RPMI7951 (cell line): ENCODE results near the gene SCN8A. TPM values are rescaled to one million over a fixed set of nuclear protein-coding genes. Genes with fewer than 3 reads are reported as not detected.

ENCODE experiments used
- DNase-seq: peaks from one replicate; pipeline ENCODE4 v3.0.0-alpha.2; 2012; ENCODE audit warnings: low read depth
- total RNA-seq: library from RNA; depleted of rRNA; stranded (reverse); fragments of >200 nt; shearing (Covaris generic); gene quantifications from 2 replicates; pipeline ENCODE4 v1.2.3, GENCODE V29; 2014

The SCN8A gene
- total RNA-seq, 1 experiment from 2014 or later: 0.60 TPM

DNA sequence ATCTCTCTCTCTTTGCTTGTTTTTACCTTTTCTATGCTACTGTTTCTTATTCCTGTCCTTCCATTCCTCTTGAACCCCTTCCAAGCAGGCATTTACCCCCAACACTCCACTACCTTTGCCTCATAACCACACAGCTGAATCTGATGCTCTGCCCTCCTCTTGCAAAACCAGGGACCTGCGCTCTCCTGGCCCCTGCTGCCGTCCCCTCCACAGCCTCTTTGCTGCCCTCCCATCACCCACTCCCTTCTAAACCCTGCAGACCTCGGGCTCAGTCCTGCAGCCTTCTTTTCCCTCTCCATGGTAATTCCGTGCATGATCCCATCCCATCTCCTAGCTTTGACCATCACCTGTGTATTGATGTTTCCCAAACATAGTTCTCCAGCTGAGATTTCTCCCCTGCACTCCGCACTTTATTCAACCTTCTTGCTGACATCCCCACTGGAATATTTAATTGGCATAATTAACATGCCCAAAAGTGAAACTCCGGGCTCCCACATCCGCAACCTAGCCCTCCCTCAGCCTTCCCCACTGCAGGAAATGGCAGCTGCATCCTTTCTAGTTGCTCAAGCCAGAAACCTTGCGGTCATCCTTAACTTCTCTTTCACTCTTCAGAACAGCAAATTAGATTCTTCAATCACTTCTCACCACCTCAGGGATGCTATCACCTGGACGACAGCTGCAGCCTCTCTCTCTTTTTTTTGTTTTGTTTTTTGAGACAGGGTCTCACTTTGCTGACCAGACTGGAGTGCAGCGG, 241.5 kb downstream of the SCN8A start:
- no peak for DNase-seq

- no peak for DNase-seq
Observed at GRCh38 chr12:51833448-51834227, 242.6 kb downstream of the SCN8A start.

GRCh38 chr12:51834411-51834810, 243.4 kb downstream of the SCN8A start:
- DNase-seq: no peak

GRCh38 chr12:51836041-51836826, 245.2 kb downstream of the SCN8A start:
- no peak for DNase-seq

DNA sequence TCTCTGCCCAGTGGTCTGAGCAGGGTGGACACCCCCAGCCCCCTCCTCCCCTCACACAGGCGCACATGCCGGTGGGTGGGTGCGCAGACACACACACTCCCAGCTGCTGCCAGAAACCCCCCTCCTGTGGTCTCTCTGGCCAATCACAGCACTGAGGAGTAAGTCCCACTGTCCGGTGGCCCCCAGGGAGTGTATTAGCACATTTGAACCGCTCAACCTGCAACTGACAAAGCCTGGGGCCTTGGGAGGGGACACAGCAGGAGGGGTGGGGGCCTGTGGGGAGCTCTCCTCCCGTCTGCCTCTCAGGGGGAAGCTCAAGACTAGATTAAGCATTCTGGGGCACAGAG, 245.8 kb downstream of the SCN8A start:
- DNase-seq: no peak

GRCh38 chr12:51837286-51837685, 246.3 kb downstream of the SCN8A start:
- no peak for DNase-seq

DNA sequence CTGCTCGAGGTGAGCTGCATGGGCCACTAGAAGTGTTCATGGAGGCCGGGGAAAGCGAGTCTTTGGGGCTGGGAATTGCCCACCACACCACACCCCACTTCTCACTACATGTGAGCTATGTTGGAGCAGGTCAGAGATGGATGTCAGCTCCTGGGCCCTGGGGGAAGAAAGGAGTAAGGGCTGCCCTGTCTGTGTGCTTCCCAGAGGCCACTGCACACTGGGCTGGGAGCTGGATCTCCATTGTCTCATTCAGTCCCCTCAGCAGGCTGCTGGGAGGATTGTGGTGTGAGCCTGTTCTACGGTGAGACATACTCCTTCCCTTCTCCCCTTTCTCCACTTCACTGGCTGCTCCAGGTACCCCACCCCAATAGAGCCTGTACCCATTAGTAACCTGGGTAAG, 247.0 kb downstream of the SCN8A start:
- DNase-seq: no peak

DNA sequence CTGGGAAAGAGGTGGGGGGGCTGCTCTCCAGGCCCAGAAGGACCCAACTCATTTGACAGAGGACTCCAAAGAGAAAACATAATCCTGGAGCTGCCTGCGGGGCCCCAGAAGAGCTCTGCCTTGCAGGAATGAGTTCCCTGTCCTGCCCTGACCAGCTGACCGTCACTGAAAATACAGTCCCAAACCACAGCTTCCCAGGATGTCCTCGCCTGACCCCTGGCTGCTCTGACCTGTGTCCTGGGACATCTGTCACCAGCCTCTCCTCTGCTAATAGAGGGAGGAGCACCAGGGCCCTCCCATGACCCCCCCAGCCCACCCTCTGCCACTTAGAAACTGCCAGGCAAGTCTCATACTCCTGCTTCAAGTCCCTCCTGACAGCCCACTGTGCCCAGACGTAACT, 247.7 kb downstream of the SCN8A start:
- no peak for DNase-seq

DNA sequence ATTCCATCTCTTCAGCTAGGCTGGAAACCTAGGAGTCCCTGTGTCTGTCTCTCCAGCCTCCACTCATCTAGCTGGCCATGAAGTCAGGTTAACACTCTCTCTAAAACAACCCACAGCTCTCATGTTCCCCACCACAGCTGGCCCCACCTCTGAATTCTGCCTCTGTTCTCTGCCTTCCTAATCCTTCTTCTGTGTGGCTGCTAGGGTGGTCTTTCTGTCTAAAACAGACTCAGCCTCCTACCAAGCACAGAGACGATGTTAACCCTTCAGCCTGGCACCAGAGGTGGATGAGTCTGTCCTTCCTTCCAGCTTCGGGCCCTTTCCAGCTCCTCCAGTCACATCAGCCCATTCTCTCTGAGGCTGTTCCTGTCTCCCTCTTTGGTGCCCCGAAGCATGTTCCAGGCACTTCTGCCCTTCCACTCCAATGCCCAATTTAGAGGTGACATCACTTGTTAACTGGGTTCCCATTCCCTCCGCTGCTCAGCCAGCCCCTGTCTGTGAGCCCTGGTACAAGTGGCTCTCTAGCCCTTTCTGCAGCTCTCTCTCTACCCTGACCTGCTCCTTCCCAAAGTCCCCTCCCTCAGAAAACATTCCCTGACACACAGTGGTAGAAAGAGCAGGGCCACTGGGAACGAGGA, 248.4 kb downstream of the SCN8A start:
- no peak for DNase-seq

DNA sequence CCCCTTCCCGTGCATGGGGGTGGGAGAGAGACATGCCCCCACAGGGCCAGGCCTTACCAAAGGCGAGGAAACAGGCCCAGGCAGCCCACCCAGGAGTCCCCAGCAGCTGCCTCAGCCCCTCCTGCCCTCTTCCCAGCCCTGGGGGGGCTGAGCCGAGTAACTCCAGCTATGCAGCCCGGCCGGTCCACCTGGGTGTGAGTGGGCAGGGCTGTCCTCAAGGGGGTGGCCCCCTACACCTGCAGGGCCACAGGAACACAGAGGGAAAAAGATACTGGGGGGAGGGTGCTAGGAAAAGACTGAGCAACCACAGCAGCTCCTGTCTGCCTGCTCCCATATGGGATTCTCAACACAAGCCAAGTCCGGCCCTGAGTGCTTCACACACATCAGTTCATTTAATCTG, 249.9 kb downstream of the SCN8A start:
- no peak for DNase-seq

GRCh38 chr12:51841727-51842126, 250.7 kb downstream of the SCN8A start:
- DNase-seq: no peak

- DNase-seq: no peak
Observed at GRCh38 chr12:51844854-51845253, 253.8 kb downstream of the SCN8A start.

DNA sequence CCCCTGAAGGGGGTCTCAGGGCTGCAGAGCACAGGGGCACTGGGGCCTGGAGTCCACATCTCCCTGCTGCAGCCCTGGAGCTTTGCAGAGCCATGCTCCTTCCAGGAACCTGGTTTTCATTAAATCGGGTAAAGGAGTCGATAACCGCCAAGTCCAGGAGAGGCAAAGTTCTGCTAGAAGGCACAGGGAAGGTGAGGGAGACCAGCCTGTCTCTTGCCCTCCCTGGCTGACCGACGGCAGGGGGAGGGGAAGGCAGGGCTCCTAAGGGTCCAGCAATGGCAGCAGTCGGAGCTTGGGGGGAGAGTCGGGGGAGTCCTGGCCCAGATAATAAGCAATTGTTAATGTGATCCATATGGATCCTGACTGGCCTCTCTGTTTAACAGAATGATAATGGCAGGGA, 254.4 kb downstream of the SCN8A start:
- DNase-seq: no peak

DNA sequence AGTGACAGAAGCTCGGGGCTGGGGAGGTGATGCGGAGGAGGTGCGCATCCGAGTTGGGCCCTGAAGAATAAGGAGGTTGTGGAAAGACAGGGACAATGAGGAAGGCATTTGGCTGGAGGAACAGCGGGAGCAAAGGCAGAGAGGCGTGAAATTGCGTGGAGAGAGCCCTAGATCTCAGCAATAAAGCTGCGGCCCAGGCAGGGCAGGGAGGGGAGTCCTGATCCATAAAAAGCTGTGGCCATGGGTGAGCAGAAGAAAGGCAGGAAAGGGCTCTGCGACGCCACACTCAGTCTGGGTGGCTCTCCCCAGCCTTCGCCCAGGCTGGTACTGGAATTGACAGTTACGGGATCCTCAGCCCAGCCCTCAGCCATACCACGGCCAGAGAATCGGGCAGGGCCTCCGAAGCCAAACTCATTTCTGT, 255.2 kb downstream of the SCN8A start:
- DNase-seq: no peak

- no peak for DNase-seq
Observed at GRCh38 chr12:51846911-51847642, 256.0 kb downstream of the SCN8A start.

DNA sequence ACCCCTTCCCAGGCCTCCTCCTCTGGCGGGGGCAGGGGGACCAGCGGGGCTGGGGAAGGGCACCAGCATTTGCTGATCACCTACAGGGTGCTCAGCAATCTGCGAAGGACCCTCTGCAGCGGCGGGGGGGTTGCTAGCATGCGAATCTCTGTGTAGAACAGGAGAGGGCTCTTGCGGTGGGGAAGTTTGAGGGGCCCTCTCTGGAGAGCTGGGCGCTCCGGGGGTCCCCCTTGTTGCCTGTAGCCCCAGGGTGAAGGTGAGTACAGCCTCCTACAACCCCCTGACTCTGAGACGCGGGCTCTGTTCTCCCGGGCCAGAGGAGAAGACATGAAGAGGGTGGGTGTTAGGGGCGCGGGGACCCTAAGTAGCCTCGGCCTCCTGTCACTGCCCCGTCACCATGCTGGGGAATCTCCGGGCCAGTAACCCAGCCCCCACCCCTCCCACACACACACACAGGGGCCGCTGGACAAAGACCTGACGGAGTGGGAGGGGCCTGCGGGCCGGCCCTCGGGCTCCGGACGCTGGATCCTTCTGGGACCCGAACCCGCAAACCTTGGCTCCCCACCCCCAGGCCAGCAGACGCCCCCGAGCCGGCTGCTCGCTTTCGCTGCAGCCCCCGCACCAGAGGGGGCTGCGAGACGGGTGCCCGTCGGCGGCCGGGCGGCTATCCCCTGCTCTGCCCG, 256.8 kb downstream of the SCN8A start:
- DNase-seq: no peak

DNA sequence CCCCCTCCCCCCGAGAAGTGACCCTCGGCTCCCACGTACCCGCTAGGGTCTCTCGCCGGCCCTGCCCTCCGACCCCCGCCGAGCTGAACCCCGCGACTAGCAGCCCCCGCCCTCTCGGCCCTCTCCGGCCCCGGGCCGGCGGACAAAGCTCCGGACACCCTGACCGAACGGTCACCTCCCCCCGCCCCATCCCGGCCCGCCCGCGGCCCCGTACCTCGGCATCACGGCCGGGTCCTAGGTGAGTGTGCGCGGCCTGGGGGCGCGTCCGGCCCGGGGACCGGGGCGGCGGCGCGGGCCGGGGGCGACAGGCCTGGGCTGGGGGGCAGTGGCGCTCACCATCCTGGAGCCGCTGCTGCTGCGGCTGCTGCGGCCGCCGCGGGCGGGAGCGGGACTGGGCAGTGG, 257.3 kb downstream of the SCN8A start, which contains the start of gene FIGNL2:
TSS of gene FIGNL2 (minus strand) at position 393 of the 402 bp plus-strand sequence. CDS start 26,305 bp downstream, outside the sequence.
- DNase-seq: no peak

- no peak for DNase-seq
Observed at GRCh38 chr12:51848841-51849735, 258.1 kb downstream of the SCN8A start.
